GM19468 (cell line): ENCODE measurements around the gene ITGB8.
"Not testable (repeated sequence)": the region's sequence is repeated elsewhere in the genome, so short reads cannot be mapped to it uniquely, and the experiment has no call there.

ENCODE experiments used
- ATAC-seq: cut with Tn5 transposase; IDR thresholded peaks from one replicate; pipeline ENCODE4 v1.9.1; 2021; ENCODE audit warnings: mild to moderate bottlenecking, moderate library complexity, moderate number of reproducible peaks; ENCODE audit not compliant: unreplicated experiment; ENCODE audit errors: extremely low read depth

ITGB8 gene

DNA sequence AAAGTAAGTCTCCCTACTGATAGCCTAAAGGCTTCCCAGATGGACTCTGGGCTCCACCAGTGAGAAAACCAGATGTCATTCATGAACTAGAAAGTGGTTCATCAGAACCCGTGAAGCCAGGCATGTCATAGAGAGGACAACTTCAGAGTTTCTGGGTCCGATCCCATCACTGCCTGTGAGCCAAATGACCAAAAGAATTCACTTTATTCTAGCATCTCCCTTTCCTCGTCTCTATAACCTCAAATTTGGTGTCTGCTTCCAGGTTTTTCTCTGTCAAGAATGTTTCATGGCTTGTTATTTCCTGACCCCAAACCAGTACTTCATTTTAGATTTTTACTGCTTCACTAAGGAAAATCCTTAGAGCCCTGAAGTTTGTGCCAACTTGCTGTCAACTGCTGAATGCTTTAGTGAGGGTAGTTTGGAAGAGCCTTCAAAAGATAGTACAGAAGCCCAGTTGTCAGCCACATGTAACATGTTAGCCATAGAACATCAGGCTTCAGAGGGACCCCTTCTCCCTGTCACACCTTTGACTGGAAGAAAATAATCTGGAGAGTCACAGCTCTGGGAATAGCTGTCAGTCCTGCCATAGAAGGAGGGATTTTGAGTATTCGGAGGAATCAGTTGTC, 34.0 kb downstream of the ITGB8 start:
- ATAC-seq, result no peak

DNA sequence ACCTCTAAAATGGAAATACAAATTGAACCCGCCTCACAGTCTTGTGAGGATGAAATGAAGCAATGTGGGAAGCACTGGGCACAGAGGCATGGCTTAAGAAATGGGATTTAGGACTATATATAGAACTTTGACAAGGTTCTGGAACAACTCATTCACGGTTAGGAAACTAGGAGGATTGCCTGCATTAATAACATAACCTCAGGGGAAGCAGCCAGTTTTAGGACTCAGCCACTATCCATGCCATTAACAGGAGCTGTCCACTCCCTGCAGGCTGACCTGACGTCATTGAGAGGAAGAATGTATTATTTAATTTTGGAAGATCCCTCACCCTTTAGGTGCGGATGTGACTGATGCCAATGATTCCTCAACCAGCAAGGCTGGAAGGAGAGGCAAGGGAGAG, 34.8 kb downstream of the ITGB8 start:
- no peak for ATAC-seq

DNA sequence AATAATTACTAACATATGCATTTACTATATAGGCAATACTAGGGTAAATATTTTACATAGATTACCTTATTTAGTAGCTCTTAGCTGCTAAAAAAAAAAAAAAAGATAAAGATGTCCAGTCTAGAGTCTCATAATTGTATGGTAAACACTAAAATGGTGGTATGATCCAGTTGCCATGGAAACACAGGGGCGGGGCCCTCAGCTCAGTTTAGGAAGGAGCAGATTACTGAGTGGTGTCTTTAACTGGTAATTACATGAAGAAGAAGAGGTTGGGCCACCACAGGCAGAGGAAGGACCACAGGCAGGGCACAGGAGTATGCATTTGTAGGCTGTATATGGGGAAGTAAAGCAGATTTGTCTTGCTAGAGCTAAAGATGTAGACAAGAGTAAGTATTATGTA, 43.7 kb downstream of the ITGB8 start:
- no peak for ATAC-seq

- ATAC-seq, result no peak
Measured at GRCh38 chr7:20376796-20377195, 46.1 kb downstream of the ITGB8 start.

DNA sequence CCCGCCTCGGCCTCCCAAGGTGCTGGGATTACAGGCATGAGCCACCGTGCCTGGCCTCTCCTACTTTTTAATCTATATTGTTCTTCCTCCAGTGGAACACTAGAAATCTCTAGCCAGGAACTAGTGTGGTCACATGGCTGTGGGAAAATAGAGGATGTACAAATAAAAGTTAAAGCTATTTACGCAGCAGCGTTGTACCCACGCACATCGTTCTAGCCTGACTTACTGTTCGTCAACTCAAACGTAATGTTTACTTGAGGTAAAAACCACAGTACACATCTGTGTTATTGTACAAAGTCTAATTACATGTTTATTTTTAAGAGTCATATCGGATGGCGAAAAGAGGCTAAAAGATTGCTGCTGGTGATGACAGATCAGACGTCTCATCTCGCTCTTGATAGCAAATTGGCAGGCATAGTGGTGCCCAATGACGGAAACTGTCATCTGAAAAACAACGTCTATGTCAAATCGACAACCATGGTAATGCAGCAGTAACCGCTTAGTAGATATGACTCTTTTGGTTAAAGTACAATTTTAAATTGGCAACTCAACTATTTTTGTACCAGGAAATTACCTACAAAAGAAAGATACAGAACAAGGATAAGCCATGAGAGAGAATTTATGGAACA, 50.8 kb downstream of the ITGB8 start:
- ATAC-seq, result no peak

DNA sequence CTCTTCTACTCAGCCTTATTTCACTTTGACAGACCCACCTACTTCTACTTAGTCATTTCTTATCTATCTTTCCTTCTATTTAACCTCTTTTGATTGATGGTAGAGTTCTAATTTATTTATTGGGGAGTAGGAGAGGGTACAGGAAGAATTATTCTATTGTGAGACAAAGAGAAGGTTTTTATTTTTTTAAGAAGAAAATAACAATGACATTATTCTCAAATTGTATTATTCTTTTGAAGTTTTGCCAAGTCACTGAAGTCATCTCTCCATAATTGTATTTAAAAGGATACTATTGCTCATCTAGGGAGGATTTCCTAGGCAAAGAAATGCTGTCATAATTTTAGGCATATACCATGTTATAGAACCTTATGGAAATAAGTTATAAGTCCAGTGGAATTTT, 52.7 kb downstream of the ITGB8 start:
- ATAC-seq, result no peak

DNA sequence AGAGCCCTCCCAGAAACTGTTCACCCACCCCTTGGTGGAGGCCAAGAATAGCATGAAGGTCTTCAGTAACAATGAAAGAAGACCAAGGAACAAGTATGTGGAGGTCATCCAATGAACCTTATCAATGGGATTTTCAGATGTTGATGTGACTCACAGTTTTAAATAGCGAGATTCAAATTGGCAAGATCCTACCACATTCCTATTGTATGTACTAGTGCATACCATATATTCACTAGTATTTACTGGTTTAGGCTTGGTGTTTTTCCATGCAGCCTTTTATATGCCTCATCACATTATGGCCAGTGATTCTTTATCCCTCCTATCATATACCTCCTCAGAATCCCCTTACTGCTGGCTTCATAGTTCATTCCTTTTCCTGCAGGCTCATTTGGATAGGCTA, 54.4 kb downstream of the ITGB8 start:
- ATAC-seq, result no peak

DNA sequence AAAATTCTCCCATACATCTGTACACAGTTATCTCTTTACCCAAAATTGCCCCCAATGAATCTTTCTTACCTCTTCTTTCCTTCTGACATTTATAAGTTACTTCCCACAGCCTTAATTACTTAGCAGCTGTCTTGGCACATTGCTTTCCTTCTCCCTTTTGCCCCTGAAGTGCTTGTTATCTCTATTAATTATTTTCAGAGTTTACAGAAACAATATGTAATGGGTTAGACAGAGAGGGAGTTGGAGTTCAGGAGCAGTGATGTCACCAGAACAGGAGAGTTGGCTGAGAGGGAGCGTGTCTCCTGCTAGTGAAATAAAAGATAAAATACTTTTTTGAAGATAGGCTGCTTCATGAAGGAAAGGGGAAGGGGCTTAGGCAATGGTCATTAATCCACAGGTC, 57.4 kb downstream of the ITGB8 start:
- no peak for ATAC-seq

GRCh38 chr7:20389192-20389591, 58.5 kb downstream of the ITGB8 start:
- not testable (repeated sequence) for ATAC-seq

GRCh38 chr7:20393021-20393610, 62.4 kb downstream of the ITGB8 start:
- no peak for ATAC-seq

- ATAC-seq, result no peak
Measured at GRCh38 chr7:20393616-20394015, 62.9 kb downstream of the ITGB8 start.

DNA sequence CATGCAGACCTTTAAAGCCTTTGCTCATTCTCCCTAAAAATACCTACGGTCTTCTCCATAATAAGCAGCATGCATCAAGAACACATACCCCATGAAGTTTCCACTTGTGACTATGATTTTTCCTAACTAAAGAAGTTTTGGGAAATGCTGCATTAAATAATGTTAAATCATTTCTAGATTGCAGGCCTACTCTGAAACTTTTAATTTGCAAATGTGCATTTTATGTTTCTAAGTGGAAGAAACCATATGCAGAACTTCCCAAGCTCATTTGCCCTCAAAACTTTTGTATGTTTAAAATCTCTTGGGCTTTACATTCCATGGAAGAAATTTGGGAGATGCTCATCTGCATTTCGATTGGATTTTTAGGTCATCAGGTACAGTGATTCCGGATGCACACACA, 63.6 kb downstream of the ITGB8 start:
- no peak for ATAC-seq

GRCh38 chr7:20395104-20395503, 64.4 kb downstream of the ITGB8 start:
- ATAC-seq, result no peak

DNA sequence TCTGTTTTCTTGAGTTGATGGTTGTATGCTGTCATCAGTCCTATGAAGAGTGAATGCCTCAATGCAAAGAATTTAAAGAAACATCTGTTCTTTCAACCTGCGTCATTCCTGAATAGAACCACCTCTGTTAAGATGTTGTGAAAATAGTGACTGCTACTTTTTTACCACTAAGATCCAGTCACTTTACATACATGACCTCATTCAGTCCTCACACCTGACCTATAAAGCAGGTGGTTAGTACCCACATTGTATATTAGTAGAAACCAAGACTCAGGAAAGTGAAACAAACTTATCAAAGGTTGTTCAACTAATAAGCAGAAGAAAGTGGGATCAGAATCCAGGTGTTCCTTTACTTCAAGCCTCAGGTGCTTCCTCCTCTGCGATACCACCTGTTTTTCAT, 64.8 kb downstream of the ITGB8 start:
- peak; percentile 81 for ATAC-seq

- ATAC-seq, result no peak
Measured at GRCh38 chr7:20399521-20399920, 68.8 kb downstream of the ITGB8 start.

GRCh38 chr7:20401861-20402746, 71.4 kb downstream of the ITGB8 start:
- no peak for ATAC-seq

DNA sequence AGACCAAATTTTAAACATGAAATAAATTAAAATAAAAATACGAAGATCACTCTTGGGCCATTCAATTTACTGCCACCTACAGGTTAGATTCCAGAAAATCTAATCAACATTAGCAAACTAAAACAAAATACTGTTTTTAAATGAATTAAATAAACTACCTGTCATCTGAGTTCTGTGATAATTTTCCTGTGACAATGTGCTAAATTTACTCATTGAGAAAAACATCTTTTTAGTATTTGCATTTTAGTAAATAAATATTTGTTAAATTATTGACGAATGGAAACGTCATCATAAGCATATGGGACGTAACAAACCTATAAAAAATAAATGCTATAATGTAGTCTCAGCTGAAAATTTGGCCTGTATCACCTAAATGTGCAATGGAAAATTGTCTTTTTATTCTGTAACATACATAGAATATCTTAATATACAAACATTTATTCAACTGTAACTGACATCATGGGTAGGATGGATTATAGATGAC, 72.1 kb downstream of the ITGB8 start:
- ATAC-seq, result no peak

DNA sequence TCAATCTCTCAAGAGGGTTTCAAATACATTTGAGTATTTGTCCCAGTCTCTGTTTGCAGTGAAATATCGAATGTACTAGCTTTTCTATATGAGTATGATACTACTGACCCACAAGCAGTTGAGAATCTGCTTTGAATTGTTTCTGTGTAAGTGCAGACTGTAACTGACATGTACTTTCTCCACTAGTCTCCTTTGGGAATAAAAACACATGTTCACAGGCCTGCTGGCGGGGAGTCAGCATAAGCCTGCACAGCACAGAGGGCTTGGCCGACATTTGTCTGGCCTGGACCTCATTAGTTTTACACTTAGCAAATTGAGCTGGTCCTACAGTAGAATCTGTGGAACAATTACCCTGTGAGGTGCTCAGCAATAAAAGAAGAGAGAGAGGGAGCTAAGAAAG, 72.6 kb downstream of the ITGB8 start:
- ATAC-seq, result no peak

DNA sequence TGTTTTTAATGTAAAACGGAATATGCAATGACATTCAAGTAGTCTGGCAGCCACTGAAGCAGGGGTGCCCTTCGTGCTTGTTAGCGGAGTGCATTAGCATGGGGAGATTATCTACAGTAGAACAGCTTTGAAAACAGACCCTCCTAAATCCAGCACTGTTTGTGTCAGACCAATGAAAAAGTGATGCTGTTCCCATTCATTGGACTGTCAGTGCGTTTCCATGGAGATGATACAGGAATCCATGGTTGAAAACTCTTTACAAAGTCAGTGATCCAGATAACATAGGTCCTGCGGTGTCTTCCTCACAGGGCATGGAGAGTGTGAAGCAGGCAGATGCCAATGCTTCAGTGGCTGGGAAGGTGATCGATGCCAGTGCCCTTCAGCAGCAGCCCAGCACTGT, 73.6 kb downstream of the ITGB8 start:
- no peak for ATAC-seq

- no peak for ATAC-seq
Measured at GRCh38 chr7:20407585-20408466, 77.1 kb downstream of the ITGB8 start.
